LNCAP (cell line): ENCODE measurements around the gene SNF8.

Experiments
- TF ChIP-seq, protein P1 (sequence below): fragments of 450-650 bp; IDR thresholded peaks from 2 replicates; pipeline ENCODE4 v1.5.1; 2017; ENCODE audit warnings: mild to moderate bottlenecking

Gene SNF8

DNA sequence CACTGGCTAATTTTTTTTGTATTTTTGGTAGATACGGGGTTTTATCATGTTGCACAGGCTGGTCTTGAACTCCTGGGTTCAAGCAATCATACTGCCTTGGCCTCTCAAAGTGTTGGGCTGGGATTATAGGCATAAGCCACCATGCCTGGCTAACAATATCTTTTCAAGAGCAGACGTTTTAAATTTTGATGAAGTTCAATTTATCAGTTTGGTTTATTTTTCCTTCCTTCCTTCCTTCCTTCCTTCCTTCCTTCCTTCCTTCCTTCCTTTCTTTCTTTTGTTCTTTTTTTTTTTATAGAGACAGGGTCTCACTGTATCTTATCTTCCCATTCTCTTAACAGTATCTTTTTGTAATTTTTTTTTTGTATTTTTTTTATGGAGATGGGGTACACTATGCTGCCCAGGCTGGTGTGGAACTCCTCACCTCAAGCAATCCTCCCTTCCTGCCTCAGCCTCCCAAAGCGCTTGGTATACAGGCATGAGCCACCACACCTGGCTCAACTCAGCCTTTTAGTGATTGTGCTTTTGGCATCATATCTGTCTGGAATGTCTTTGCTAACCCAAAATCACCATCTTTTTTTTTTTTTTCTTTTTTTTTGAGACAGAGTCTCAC, 37.4 kb upstream of the SNF8 start:
- TF ChIP-seq, protein P1, sequence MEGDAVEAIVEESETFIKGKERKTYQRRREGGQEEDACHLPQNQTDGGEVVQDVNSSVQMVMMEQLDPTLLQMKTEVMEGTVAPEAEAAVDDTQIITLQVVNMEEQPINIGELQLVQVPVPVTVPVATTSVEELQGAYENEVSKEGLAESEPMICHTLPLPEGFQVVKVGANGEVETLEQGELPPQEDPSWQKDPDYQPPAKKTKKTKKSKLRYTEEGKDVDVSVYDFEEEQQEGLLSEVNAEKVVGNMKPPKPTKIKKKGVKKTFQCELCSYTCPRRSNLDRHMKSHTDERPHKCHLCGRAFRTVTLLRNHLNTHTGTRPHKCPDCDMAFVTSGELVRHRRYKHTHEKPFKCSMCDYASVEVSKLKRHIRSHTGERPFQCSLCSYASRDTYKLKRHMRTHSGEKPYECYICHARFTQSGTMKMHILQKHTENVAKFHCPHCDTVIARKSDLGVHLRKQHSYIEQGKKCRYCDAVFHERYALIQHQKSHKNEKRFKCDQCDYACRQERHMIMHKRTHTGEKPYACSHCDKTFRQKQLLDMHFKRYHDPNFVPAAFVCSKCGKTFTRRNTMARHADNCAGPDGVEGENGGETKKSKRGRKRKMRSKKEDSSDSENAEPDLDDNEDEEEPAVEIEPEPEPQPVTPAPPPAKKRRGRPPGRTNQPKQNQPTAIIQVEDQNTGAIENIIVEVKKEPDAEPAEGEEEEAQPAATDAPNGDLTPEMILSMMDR, result no peak

DNA sequence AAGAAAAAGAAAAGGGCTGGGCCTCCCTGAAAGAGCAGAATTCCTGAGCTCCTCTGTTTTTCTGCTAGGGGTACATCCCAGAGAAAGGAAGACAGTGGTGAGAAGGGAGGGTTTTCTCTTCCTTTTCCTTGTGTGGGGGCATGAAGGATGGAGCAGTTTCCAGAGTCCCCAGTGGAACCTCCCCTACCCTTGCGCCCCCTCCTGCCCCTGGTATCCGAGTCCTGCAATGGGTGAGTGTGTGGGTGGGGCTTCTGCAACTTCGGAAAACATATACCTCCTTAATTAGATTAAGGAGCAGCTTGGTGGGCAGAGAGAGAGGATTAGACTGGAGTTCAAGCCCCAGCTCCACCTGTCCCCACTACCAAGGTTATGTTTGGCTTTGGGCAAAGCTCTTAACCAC, 29.2 kb upstream of the SNF8 start:
- TF ChIP-seq, protein P1, result no peak

GRCh38 chr17:48972749-48973097, 28.1 kb upstream of the SNF8 start:
- TF ChIP-seq, protein P1, result no peak

DNA sequence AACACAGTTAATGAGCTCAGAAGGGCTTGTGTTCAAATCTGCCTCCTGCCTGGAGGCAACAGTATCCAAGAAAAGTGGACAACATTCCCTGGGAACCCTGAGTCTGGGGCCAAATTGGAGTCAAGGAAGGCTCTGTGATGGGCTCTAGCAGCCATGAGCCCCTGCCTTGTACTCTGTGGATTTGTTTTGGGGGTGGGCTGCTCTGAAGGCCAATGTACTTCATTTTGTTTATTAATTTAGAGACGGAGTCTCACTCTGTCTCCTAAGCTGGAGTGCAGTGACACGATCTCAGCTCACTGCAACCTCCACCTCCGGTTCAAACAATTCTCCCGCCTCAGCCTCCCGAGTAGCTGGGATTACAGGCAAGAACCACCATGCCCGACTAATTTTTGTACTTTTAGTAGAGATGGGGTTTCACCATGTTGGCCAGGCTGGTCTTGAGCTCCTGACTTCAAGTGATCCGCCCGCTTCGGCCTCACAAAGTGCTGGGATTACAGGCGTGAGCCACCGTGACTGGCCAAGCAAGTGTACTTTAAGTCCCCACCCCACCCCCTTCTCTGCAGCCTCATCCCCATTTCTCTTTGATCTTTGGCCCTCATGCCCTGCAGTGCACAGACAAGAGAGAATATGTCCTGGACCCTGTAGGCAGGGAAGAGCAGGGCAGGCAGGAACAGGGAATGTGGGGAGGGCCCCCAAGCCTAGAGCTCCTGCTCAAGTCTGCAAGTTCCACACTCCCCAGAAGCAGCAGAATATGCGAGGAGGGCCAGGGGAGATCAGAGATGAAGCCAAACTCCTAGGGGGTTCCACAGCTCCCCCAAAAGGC, 26.4 kb upstream of the SNF8 start:
- TF ChIP-seq, protein P1, result no peak

GRCh38 chr17:48970224-48970623, 25.6 kb upstream of the SNF8 start:
- TF ChIP-seq, protein P1, result no peak

GRCh38 chr17:48961516-48962233, 17.0 kb upstream of the SNF8 start:
- TF ChIP-seq, protein P1, result no peak

DNA sequence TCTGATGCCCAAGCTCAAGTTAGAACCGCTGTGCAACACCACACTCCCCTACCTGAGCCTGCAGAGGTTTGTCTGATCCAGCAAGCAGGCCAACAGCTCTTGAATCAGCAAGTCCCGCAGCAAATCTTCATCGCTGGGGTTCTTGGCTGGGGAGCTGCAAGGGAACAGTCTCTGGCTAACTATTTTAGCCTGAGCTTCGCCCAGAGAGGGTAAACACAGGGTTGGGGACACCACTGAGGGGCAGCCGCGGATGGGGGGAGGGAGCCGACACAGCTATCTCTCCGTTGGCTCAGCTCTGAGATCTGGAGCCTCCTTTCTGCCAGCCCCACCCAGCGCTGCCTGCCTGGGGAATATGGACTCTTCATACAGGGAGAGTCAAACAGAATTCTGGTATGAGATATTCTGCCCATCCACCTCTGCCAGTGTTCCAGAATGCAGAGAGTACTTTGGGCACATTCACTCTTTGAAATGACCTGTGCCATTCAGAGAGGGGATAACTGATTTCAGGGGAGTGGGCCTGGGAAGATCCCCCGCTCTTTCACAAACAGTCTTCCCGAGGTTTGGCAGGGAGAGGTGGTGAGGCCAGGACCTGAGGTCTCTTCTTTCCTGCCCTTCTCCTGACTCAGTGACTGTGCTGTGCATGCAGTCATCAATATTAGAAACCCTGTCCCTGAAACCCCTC, 16.3 kb upstream of the SNF8 start:
- TF ChIP-seq, protein P1, result no peak
